CD4-positive, alpha-beta T cell treated with Interleukin-2 at 100 ng/mL for 4 hours (primary cell): ENCODE data around the gene MYO7B.

Experiments used
- DNase-seq: peaks from one replicate; pipeline ENCODE4 v3.0.0-alpha.2; 2020; ENCODE audit warnings: low spot score

MYO7B gene

GRCh38 chr2:127535422-127535901 lies at the start of gene MYO7B:
MYO7B (plus strand) TSS chr2:127535683; CDS start chr2:127559723, 24,040 bp downstream.
- no peak for DNase-seq

- no peak for DNase-seq
Measured at GRCh38 chr2:127485694-127486071, 49.8 kb upstream of the MYO7B start.

- DNase-seq: no peak
Measured at GRCh38 chr2:127486247-127487058, 49.0 kb upstream of the MYO7B start.

GRCh38 chr2:127490283-127490682 lies 45.2 kb upstream of the MYO7B start:
- DNase-seq: no peak

GRCh38 chr2:127498386-127498785 lies 37.1 kb upstream of the MYO7B start:
- DNase-seq: no peak

GRCh38 chr2:127503491-127503890 lies 32.0 kb upstream of the MYO7B start:
- DNase-seq: no peak

- DNase-seq: no peak
Measured at GRCh38 chr2:127504552-127505430, 30.7 kb upstream of the MYO7B start.

GRCh38 chr2:127506510-127506909 lies 29.0 kb upstream of the MYO7B start:
- DNase-seq: no peak

- DNase-seq: no peak
Measured at GRCh38 chr2:127508023-127508630, 27.4 kb upstream of the MYO7B start.

GRCh38 chr2:127508631-127509034 lies 26.9 kb upstream of the MYO7B start:
- no peak for DNase-seq

GRCh38 chr2:127510073-127510472 lies 25.4 kb upstream of the MYO7B start:
- DNase-seq: no peak

- DNase-seq: no peak
Measured at GRCh38 chr2:127511090-127511695, 24.3 kb upstream of the MYO7B start.

GRCh38 chr2:127511917-127512316 lies 23.6 kb upstream of the MYO7B start:
- DNase-seq: no peak

GRCh38 chr2:127512362-127512761 lies 23.1 kb upstream of the MYO7B start:
- DNase-seq: no peak

GRCh38 chr2:127514076-127514475 lies 21.4 kb upstream of the MYO7B start:
- no peak for DNase-seq

- no peak for DNase-seq
Measured at GRCh38 chr2:127514485-127514884, 21.0 kb upstream of the MYO7B start.

- no peak for DNase-seq
Measured at GRCh38 chr2:127515383-127515915, 20.0 kb upstream of the MYO7B start.

- DNase-seq: no peak
Measured at GRCh38 chr2:127516041-127516762, 19.3 kb upstream of the MYO7B start.

GRCh38 chr2:127517465-127517864 lies 18.0 kb upstream of the MYO7B start:
- DNase-seq: no peak

GRCh38 chr2:127520424-127520823 lies 15.1 kb upstream of the MYO7B start:
- no peak for DNase-seq

GRCh38 chr2:127523269-127523939 lies 12.1 kb upstream of the MYO7B start:
- no peak for DNase-seq
